Panc1 (cell line): Measurements from ENCODE around the gene AGA. TPM values are rescaled to one million over a fixed set of nuclear protein-coding genes. Genes with fewer than 3 reads are reported as not detected.

Experiments used
- ATAC-seq: fragments of 200-7000 bp; cut with Tn5 transposase; 2 replicates; pipeline ENCODE4 v1.9.1; 2020; ENCODE audit warnings: mild to moderate bottlenecking, moderate library complexity
- BruUV-seq: library from RNA; stranded (reverse); fragments of 400-500 nt; replicated peaks from 2 replicates; lab custom pipeline; 2021; lab: Mats Ljungman, UMichigan
- CTCF ChIA-PET: fragments of 300-600 bp; sonication (Branson Sonifier 250); formaldehyde crosslinking; loops from one replicate; lab custom pipeline; 2022; ENCODE audit warnings: antibody characterized with exemption; lab: Charles Lee
- POLR2A ChIA-PET: fragments of 300-600 bp; sonication (Branson Sonifier 250); formaldehyde crosslinking; loops from one replicate; lab custom pipeline; 2022; ENCODE audit warnings: antibody characterized with exemption; lab: Charles Lee
- DNase-seq: peaks from one replicate; pipeline ENCODE4 v3.0.0-alpha.2; 2010; ENCODE audit warnings: low read depth, low spot score
- H3K27ac ChIP-seq: 2 replicates; pipeline ENCODE4 v1.5.1; 2011; ENCODE audit warnings: mild to moderate bottlenecking, low read length, inconsistent platforms
- H3K27me3 ChIP-seq: fragments of 200-500 bp; sonication (Bioruptor generic); 2 replicates; pipeline ENCODE4 v1.6.0; 2014; ENCODE audit warnings: low read length, inconsistent platforms; ENCODE audit not compliant: control insufficient read depth, insufficient read depth
- H3K36me3 ChIP-seq: fragments of 200-500 bp; sonication (Bioruptor generic); 2 replicates; pipeline ENCODE4 v1.5.1; 2014; ENCODE audit warnings: inconsistent platforms, mild to moderate bottlenecking, low read length, moderate library complexity; ENCODE audit not compliant: control insufficient read depth, insufficient read depth
- H3K4me1 ChIP-seq: 2 replicates; pipeline ENCODE4 v1.5.1; 2011; ENCODE audit warnings: inconsistent platforms, mild to moderate bottlenecking, low read length, moderate library complexity; ENCODE audit not compliant: control insufficient read depth, insufficient read depth
- H3K4me3 ChIP-seq, 2 experiments: 2 replicates each; pipeline ENCODE4 v1.5.1; 2011 to 2012; ENCODE audit warnings: low read depth in 2 of 2, low read length in 2 of 2, mild to moderate bottlenecking in 2 of 2, inconsistent platforms in 1 of 2, moderate library complexity in 1 of 2
- H3K9me3 ChIP-seq: fragments of 200-500 bp; sonication (Bioruptor generic); 2 replicates; pipeline ENCODE4 v1.5.1; 2014; ENCODE audit warnings: low read depth, mild to moderate bottlenecking, inconsistent platforms, low read length, moderate library complexity; ENCODE audit not compliant: control insufficient read depth, insufficient read depth
- POLR2AphosphoS5 ChIP-seq: IDR thresholded peaks from 2 replicates; pipeline ENCODE4 v1.6.1; 2012; ENCODE audit warnings: mild to moderate bottlenecking, low read depth, low read length, moderate library complexity
- REST ChIP-seq, 2 experiments: IDR thresholded peaks; 2 replicates each; pipeline ENCODE4 v1.6.1; 2011 to 2012; ENCODE audit warnings: low read depth in 2 of 2, control low read depth in 1 of 2, low read length in 1 of 2, mild to moderate bottlenecking in 1 of 2, moderate library complexity in 1 of 2; ENCODE audit not compliant: insufficient read depth in 1 of 2
- SIN3A ChIP-seq: IDR thresholded peaks from 2 replicates; pipeline ENCODE4 v1.6.1; 2012; ENCODE audit warnings: low read depth, mild to moderate bottlenecking, low read length, moderate library complexity, borderline replicate concordance; ENCODE audit not compliant: insufficient read depth
- TCF7L2 ChIP-seq: IDR thresholded peaks from 2 replicates; pipeline ENCODE4 v1.6.1; 2011; ENCODE audit warnings: mild to moderate bottlenecking, low read depth, low read length, inconsistent platforms
- in situ Hi-C: cut with HindIII; loops from 2 replicates; pipeline ENCODE4 v1.10.0; 2016; ENCODE audit warnings: low sequenced_read_pairs, low pct_unique_long_range_greater_than_20kb
- intact Hi-C: fragments of 100-400 bp; cut with micrococcal nuclease; formaldehyde crosslinking; loops from one replicate; pipeline ENCODE4 v1.10.0; 2022; ENCODE audit not compliant: unreplicated experiment
- total RNA-seq: library from RNA; stranded (reverse); gene quantifications from one replicate; pipeline ENCODE4 v1.2.1, GENCODE V29; 2021; ENCODE audit not compliant: unreplicated experiment
- TF ChIP-seq, protein P1 (sequence below): fragments of 450-650 bp; IDR thresholded peaks from 2 replicates; pipeline ENCODE4 v1.5.1; 2017; ENCODE audit warnings: mild to moderate bottlenecking

Gene AGA
- total RNA-seq, 1 experiment from 2014 or later: 15.4 TPM

- intact Hi-C loops (no loop called here), in situ Hi-C loops (no loop called here)
- BruUV-seq: no TSS peak
- Histone ChIP-seq H3K27me3 (no peaks in the 10 kb centered on the region), H3K4me3 (no peak overlapping the region), H3K36me3 (no peaks in the 10 kb centered on the region), H3K9me3 (no peaks in the 10 kb centered on the region), H3K4me1 (no peaks in the 10 kb centered on the region), H3K27ac (no peak overlapping the region)
- ChIA-PET POLR2A (no interaction called here), CTCF (no interaction called here)
- DNase-seq (no peak), ATAC-seq (no peak)
- TF ChIP-seq TCF7L2 (no peak), POLR2AphosphoS5 (no peak), REST (IDR thresholded peaks at IDR 0.05; ENCODE audit: insufficient read depth in 1 of 2, low read depth in 2 of 2, low read length in 1 of 2) (no peak), SIN3A (no peak)
- TF ChIP-seq, protein P1, sequence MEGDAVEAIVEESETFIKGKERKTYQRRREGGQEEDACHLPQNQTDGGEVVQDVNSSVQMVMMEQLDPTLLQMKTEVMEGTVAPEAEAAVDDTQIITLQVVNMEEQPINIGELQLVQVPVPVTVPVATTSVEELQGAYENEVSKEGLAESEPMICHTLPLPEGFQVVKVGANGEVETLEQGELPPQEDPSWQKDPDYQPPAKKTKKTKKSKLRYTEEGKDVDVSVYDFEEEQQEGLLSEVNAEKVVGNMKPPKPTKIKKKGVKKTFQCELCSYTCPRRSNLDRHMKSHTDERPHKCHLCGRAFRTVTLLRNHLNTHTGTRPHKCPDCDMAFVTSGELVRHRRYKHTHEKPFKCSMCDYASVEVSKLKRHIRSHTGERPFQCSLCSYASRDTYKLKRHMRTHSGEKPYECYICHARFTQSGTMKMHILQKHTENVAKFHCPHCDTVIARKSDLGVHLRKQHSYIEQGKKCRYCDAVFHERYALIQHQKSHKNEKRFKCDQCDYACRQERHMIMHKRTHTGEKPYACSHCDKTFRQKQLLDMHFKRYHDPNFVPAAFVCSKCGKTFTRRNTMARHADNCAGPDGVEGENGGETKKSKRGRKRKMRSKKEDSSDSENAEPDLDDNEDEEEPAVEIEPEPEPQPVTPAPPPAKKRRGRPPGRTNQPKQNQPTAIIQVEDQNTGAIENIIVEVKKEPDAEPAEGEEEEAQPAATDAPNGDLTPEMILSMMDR: no peak
These were observed 49.0 kb downstream of the AGA start for GRCh38 chr4:177393236-177393635.

DNA sequence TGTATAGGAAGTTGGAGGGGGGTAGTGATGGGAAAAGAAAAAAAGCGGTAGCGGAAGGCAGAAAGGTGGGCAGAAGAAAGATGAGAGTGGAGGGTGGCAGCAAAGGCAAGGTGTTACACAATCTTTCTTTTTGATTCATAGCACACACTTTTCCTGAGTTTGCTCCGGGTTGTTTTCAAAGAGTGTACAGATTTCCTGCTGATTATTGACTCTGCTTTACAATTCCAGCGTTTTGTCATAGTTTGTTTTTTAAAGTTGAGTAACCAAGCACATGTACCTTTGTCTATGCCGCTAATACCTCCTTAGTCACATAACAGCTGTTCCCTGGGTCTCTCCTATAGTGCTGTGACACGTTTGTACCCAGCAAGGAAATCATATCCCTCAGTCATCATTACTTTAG, 50.3 kb downstream of the AGA start:
- no peaks in the 10 kb centered on the region for H3K9me3 ChIP-seq
- ATAC-seq: no peak
- intact Hi-C loops: no loop called here

More for the DNA sequence above, 50.3 kb downstream of the AGA start:
- Histone ChIP-seq H3K4me3 (no peak overlapping the region), H3K27ac (no peak overlapping the region), H3K4me1 (no peaks in the 10 kb centered on the region), H3K36me3 (no peaks in the 10 kb centered on the region), H3K27me3 (no peaks in the 10 kb centered on the region)
- POLR2A ChIA-PET: no interaction called here
- TF ChIP-seq, protein P1: no peak
- no peak for TF ChIP-seq SIN3A
- no peak for TF ChIP-seq REST (IDR thresholded peaks at IDR 0.05; ENCODE audit: insufficient read depth in 1 of 2, low read depth in 2 of 2, low read length in 1 of 2)
- TF ChIP-seq TCF7L2: no peak
- no peak for TF ChIP-seq POLR2AphosphoS5
- DNase-seq: no peak
- BruUV-seq: no TSS peak
- CTCF ChIA-PET: no interaction called here
- in situ Hi-C loops: no loop called here
